ENCODE data around the gene ARHGEF7. TPM values are rescaled to one million over a fixed set of nuclear protein-coding genes. Genes with fewer than 3 reads are reported as not detected.

ARHGEF7 gene
- polyA plus RNA-seq, 1 donor (not counting 4 experiments of a cell fraction or from before 2014, with no cell fraction given) = 25.2 TPM

DNA sequence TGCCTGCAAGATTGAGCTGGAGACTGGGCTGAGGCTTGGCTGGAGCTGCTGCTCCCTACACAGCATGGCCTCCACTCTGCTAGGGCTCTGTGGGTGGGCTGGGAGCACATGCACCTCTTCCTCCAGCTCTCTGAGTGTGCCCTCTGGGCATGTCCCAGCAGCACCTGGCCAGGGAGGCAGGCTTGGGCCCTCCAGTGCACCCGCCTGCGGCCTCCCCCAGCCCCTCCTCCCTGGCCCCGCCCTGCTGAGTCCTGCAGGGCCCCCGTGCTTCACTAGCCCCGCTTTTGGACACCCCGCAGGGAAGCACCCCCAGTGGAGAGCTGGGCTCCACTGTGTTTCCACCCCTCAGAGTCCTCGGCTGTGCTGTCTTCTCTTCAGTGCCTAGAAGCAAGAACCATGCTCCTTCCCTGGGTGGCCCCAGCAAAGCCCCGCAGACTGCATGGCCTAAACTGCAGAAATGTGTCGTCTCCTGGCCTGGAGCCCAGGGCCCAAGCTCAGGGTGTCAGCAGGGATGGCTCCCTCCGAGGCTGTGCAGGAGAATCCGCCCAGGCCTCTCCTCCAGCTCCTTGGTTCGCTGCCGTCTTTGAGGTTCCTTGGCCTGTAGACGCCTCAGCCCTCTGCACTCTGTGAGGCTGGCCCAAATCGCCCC lies 200.4 kb downstream of the ARHGEF7 start:
- no peaks in the 10 kb centered on the region for H4K20me1 ChIP-seq (ENCODE audit: control insufficient read depth, extremely low read depth, insufficient read depth, low read length)
- no peak overlapping the region for H3K27ac ChIP-seq (ENCODE audit: control insufficient read depth, insufficient read depth, low read length)
- no peaks in the 10 kb centered on the region for H3K9me1 ChIP-seq (ENCODE audit: control insufficient read depth, extremely low read depth, insufficient read depth, low read length)
- dilution Hi-C loops (cut with MboI; ENCODE audit: extremely low pct_ligation_motif_present, low sequenced_read_pairs) = no loop called here
- no peaks in the 10 kb centered on the region for H3K79me2 ChIP-seq (ENCODE audit: control insufficient read depth, insufficient read depth, low read length)
- no peak overlapping the region for H3K9ac ChIP-seq (ENCODE audit: control insufficient read depth, extremely low read depth, insufficient read depth, low read length)
- H3K36me3 ChIP-seq (ENCODE audit: control insufficient read depth in 2 of 2, extremely low read depth in 1 of 2, insufficient read depth in 2 of 2, low read length in 2 of 2) = peaks cover 0 to 3% of the 10 kb centered on the region in 2 experiments
- H2AFZ ChIP-seq (ENCODE audit: control insufficient read depth, low read length) = no peak overlapping the region
- no peak for FAIRE-seq
- no peaks in the 10 kb centered on the region for H3K4me1 ChIP-seq (ENCODE audit: control insufficient read depth, extremely low read depth, insufficient read depth, low read length)
- no peak overlapping the region for H3K4me3 ChIP-seq (ENCODE audit: control insufficient read depth in 2 of 3, extremely low read depth in 1 of 3, insufficient read depth in 2 of 3, low read depth in 1 of 3, low read length in 3 of 3)
- no peak for DNase-seq (ENCODE audit: low read depth, low spot score)
- H3K27me3 ChIP-seq (ENCODE audit: control insufficient read depth, extremely low read depth, insufficient read depth, low read length) = no peaks in the 10 kb centered on the region
- H3K9me3 ChIP-seq (ENCODE audit: control insufficient read depth, low read depth, low read length) = no peaks in the 10 kb centered on the region
- H3K4me2 ChIP-seq (ENCODE audit: control insufficient read depth, extremely low read depth, insufficient read depth, low read depth, low read length) = no peak overlapping the region
- no peak for TF ChIP-seq EZH2 (IDR thresholded peaks at IDR 0.05; ENCODE audit: low read length)
- TF ChIP-seq, protein P1, sequence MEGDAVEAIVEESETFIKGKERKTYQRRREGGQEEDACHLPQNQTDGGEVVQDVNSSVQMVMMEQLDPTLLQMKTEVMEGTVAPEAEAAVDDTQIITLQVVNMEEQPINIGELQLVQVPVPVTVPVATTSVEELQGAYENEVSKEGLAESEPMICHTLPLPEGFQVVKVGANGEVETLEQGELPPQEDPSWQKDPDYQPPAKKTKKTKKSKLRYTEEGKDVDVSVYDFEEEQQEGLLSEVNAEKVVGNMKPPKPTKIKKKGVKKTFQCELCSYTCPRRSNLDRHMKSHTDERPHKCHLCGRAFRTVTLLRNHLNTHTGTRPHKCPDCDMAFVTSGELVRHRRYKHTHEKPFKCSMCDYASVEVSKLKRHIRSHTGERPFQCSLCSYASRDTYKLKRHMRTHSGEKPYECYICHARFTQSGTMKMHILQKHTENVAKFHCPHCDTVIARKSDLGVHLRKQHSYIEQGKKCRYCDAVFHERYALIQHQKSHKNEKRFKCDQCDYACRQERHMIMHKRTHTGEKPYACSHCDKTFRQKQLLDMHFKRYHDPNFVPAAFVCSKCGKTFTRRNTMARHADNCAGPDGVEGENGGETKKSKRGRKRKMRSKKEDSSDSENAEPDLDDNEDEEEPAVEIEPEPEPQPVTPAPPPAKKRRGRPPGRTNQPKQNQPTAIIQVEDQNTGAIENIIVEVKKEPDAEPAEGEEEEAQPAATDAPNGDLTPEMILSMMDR (optimal IDR thresholded peaks at IDR 0.05 in 1 of 3, IDR thresholded peaks at IDR 0.05 in 1 of 3, conservative IDR thresholded peaks at IDR 0.05 in 1 of 3; ENCODE audit: extremely low read depth in 1 of 3, insufficient read depth in 2 of 3, low read length in 3 of 3) = no peak

DNA sequence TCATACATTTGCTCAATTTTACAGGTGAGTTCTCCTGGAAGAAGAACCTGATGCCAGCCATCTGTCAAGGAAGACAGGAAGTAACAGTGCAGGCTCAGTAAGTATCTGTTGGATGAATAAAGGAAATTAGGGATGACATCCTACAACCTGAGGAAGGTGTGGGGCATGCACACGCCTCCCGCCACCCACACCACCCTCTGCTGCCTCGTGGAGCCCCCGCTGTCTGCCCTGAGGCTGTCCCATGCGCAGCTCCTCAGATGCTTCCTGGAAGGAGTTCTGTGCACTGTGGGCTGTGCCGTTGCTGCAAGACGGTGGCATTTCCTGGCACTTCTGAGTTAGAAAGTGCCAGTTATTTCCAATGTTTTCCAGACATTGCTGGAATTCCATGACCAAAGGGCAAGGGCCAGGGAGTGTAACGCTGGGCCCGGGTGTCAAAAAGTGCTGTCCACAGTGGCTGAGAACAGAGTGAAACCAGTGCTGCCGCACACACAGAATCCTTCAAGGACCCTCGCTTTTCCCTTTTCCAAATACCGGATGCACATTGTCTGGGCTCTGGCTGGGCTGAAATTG lies 201.1 kb downstream of the ARHGEF7 start:
- no peaks in the 10 kb centered on the region for H3K9me3 ChIP-seq (ENCODE audit: control insufficient read depth, low read depth, low read length)
- DNase-seq (ENCODE audit: low read depth, low spot score) = no peak
- TF ChIP-seq EZH2 (IDR thresholded peaks at IDR 0.05; ENCODE audit: low read length) = no peak
- H3K9me1 ChIP-seq (ENCODE audit: control insufficient read depth, extremely low read depth, insufficient read depth, low read length) = no peaks in the 10 kb centered on the region
- no peaks in the 10 kb centered on the region for H4K20me1 ChIP-seq (ENCODE audit: control insufficient read depth, extremely low read depth, insufficient read depth, low read length)
- FAIRE-seq = no peak
- H3K4me2 ChIP-seq (ENCODE audit: control insufficient read depth, extremely low read depth, insufficient read depth, low read depth, low read length) = no peak overlapping the region
- H3K4me3 ChIP-seq (ENCODE audit: control insufficient read depth in 2 of 3, extremely low read depth in 1 of 3, insufficient read depth in 2 of 3, low read depth in 1 of 3, low read length in 3 of 3) = no peak overlapping the region
- H3K9ac ChIP-seq (ENCODE audit: control insufficient read depth, extremely low read depth, insufficient read depth, low read length) = no peak overlapping the region
- H3K27me3 ChIP-seq (ENCODE audit: control insufficient read depth, extremely low read depth, insufficient read depth, low read length) = no peaks in the 10 kb centered on the region
- dilution Hi-C loops (cut with MboI; ENCODE audit: extremely low pct_ligation_motif_present, low sequenced_read_pairs) = no loop called here
- H3K27ac ChIP-seq (ENCODE audit: control insufficient read depth, insufficient read depth, low read length) = no peak overlapping the region
- H3K36me3 ChIP-seq (ENCODE audit: control insufficient read depth in 2 of 2, extremely low read depth in 1 of 2, insufficient read depth in 2 of 2, low read length in 2 of 2) = peaks cover 0 to 3% of the 10 kb centered on the region in 2 experiments
- no peaks in the 10 kb centered on the region for H3K79me2 ChIP-seq (ENCODE audit: control insufficient read depth, insufficient read depth, low read length)
- no peaks in the 10 kb centered on the region for H3K4me1 ChIP-seq (ENCODE audit: control insufficient read depth, extremely low read depth, insufficient read depth, low read length)
- no peak overlapping the region for H2AFZ ChIP-seq (ENCODE audit: control insufficient read depth, low read length)
